Sigmoid colon (tissue), 7 donors: ENCODE results near the gene RGS18. TPM values are rescaled to one million over a fixed set of nuclear protein-coding genes. Genes with fewer than 3 reads are reported as not detected.

ENCODE experiments used
- DNase-seq: peaks from one replicate; pipeline ENCODE4 v3.0.0-alpha.2; 2019
- H3K27ac ChIP-seq, 4 donors: fragments of 200-600 bp; sonication (generic); one replicate each; pipeline ENCODE4 v1.5.1; 2016 to 2019; ENCODE audit warnings: mild to moderate bottlenecking in 1 of 4
- H3K27me3 ChIP-seq, 3 donors: fragments of 200-600 bp; sonication (generic); one replicate each; pipeline ENCODE4 v1.5.1; 2019; ENCODE audit warnings: mild to moderate bottlenecking in 1 of 3
- H3K36me3 ChIP-seq, 4 donors: fragments of 200-600 bp; sonication (generic); one replicate each; pipeline ENCODE4 v1.5.1; 2016 to 2019
- H3K4me1 ChIP-seq, 4 donors: fragments of 200-600 bp; sonication (generic); one replicate each; pipeline ENCODE4 v1.5.1; 2017 to 2019
- H3K4me3 ChIP-seq, 4 donors: fragments of 200-600 bp; sonication (generic); one replicate each; pipeline ENCODE4 v1.5.1; 2017 to 2019; ENCODE audit warnings: mild to moderate bottlenecking in 2 of 4, moderate library complexity in 1 of 4
- H3K9me3 ChIP-seq, 4 donors: fragments of 200-600 bp in 3 of 4; sonication (generic) in 3 of 4; one replicate each; pipeline versions ENCODE4 v1.5.1 to v1.6.1; 2013 to 2019
- CTCF ChIP-seq, 4 experiments: fragments of 450-650 bp in 3 of 4; fragments of 200-600 bp in 1 of 4; IDR thresholded peaks; one replicate each; pipeline ENCODE4 v1.5.1; 2016 to 2019; ENCODE audit warnings: antibody characterized with exemption in 4 of 4, mild to moderate bottlenecking in 3 of 4, moderate library complexity in 2 of 4
- EP300 ChIP-seq, 4 donors: sonication (generic); formaldehyde crosslinking; IDR thresholded peaks; one replicate each; pipeline ENCODE4 v1.6.1; 2017; ENCODE audit warnings: antibody characterized with exemption in 4 of 4
- POLR2A ChIP-seq, 2 donors: fragments of 450-650 bp; IDR thresholded peaks; one replicate each; pipeline ENCODE4 v1.6.1; 2016; ENCODE audit warnings: antibody characterized with exemption in 2 of 2, mild to moderate bottlenecking in 2 of 2, moderate library complexity in 2 of 2
- POLR2AphosphoS5 ChIP-seq, 4 donors: sonication (generic); formaldehyde crosslinking; IDR thresholded peaks; one replicate each; pipeline ENCODE4 v1.6.1; 2017; ENCODE audit warnings: antibody characterized with exemption in 4 of 4
- WGBS, 2 donors: extraction: QIAGEN DNeasy Blood & Tissue Kit; methylation state at CpG; one replicate each; pipeline ENCODE4 v1.1.7; 2013; 5-methylcytosine and 5-hydroxymethylcytosine counted together
- intact Hi-C: fragments of 100-400 bp; cut with DNase I; formaldehyde crosslinking; loops from one replicate; pipeline ENCODE4 v1.15.1; 2023
- polyA plus RNA-seq, 3 donors: library from polyadenylated mRNA; stranded (reverse); fragments of 200-250 nt; gene quantifications; one replicate each; pipeline ENCODE4 v1.2.3, GENCODE V29; 2013
- total RNA-seq, 4 donors: library from RNA; depleted of rRNA; stranded (reverse); fragments of >200 nt; gene quantifications; one replicate each; pipeline ENCODE4 v1.1.0, GENCODE V29; 2016
- donor health status: healthy with polysubstance abuse.
- donor health status: Bipolar disorder and iron deficiency.
- donor health status: healthy.

RGS18 gene
- total and polyA plus RNA-seq, 7 donors: 1.8 to 5.1 (median 3.0) TPM

GRCh38 chr1:192232817-192233417 is 74.7 kb downstream of the RGS18 start:
- no peak for DNase-seq
- intact Hi-C loops: no loop called here
- H3K27ac ChIP-seq: no peak overlapping the region
- H3K27me3 ChIP-seq: no peaks in the 10 kb centered on the region
- no peaks in the 10 kb centered on the region for H3K9me3 ChIP-seq
- TF ChIP-seq POLR2A (IDR thresholded peaks at IDR 0.05) (no peak), CTCF (IDR thresholded peaks at IDR 0.05) (no peak), POLR2AphosphoS5 (IDR thresholded peaks at IDR 0.05) (no peak), EP300 (IDR thresholded peaks at IDR 0.05) (no peak)
- 83 to 89% methylated on average over 7 of the region's 7 CpGs for WGBS, 2 donors
- H3K36me3 ChIP-seq: no peaks in the 10 kb centered on the region
- H3K4me1 ChIP-seq: no peaks in the 10 kb centered on the region
- no peak overlapping the region for H3K4me3 ChIP-seq

GRCh38 chr1:192235127-192235526 is 76.9 kb downstream of the RGS18 start:
- DNase-seq: no peak
- Histone ChIP-seq H3K36me3 (no peaks in the 10 kb centered on the region), H3K9me3 (no peaks in the 10 kb centered on the region), H3K27me3 (no peaks in the 10 kb centered on the region), H3K27ac (no peak overlapping the region), H3K4me3 (no peak overlapping the region), H3K4me1 (no peaks in the 10 kb centered on the region)
- intact Hi-C loops: no loop called here
- TF ChIP-seq POLR2AphosphoS5 (IDR thresholded peaks at IDR 0.05) (no peak), EP300 (IDR thresholded peaks at IDR 0.05) (no peak), POLR2A (IDR thresholded peaks at IDR 0.05) (no peak), CTCF (IDR thresholded peaks at IDR 0.05) (no peak)

Other genes starting within 250 kb of the RGS18 start
- not detected for gene RGS21, start 158.5 kb downstream of the RGS18 start, total RNA-seq
- not detected for gene RGS21, start 158.5 kb downstream of the RGS18 start, polyA plus RNA-seq